NK-92 (cell line): ENCODE measurements around the gene UBE2QL1.
"Not testable (repeated sequence)": the region's sequence is repeated elsewhere in the genome, so short reads cannot be mapped to it uniquely, and the experiment has no call there.

Source experiments
- DNase-seq: peaks from one replicate; lab custom pipeline; 2025; ENCODE audit not compliant: unreplicated experiment; lab: John Stamatoyannopoulos, UW

UBE2QL1 gene

DNA sequence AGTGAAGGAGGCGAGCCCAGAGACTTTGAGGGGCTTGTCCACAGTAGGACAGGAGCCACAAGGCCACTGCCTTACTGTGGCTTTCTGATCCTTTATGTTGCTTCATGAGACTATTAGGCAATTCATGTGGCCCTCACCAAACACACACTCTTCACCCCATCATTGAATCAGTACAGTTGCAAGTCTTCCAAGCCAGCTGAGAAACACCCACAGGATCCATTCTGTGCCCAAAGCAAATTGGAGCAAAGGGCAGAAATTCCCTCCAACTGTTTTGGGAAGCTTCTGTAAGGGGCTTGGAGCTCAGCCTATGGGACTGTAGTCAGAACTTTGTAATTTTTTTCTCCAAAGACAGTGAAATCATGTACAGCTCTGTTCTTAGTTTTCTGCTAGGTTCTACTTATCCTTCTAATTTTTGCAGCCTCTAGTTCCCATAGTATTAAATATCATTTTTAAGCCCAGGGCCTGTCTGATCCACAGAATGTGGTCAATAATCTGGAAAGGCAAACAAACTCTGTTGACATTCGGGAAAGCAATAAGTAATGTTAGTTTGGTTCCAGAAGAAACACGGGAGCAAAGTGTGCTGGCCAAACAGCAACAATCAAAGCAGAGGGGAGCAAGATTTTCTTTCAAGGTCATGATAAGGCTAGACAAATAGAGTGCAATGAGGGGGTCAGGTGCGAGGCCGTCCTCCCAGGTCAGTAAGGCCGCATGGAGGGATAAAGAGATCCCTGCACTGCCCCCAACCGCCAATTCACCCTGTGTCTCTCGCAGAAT is 47.0 kb downstream of the UBE2QL1 start:
- DNase-seq = no peak

DNA sequence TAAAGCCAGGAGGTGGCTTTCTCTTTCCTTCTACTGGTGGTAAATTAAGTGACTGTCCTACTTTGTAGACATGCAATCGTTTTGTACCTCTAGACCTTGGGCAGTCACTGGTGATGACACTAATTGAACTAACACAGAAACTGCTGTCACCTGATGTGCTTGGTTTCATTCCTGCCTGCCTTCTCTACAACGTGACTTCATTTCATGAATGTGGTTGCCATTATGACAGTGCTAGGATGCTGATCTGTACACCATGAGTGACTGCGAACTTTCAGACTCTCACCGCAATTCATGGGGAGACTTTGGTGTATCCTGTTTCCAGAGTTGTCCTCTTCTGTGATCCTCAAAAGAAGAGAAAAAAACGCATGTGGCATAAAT is 47.5 kb downstream of the UBE2QL1 start:
- no peak for DNase-seq

DNA sequence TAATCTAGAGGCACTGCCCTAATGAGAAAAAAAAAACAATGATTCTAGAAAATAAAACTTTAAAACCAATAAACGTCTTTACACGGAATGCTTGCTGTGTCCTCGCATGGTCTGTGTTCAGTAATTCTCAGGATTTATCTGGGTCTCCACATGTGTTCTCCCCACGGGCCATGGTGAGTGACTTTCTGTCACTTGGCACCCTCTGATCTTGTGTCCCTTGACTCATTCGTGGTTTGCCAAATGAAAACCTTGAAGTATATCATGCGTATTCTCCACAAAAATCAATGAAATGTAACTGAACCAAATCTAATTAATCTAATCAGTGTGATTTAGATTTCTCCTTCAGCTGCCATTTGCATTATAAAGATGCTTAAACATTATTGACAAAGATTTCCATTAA is 48.0 kb downstream of the UBE2QL1 start:
- no peak for DNase-seq

DNA sequence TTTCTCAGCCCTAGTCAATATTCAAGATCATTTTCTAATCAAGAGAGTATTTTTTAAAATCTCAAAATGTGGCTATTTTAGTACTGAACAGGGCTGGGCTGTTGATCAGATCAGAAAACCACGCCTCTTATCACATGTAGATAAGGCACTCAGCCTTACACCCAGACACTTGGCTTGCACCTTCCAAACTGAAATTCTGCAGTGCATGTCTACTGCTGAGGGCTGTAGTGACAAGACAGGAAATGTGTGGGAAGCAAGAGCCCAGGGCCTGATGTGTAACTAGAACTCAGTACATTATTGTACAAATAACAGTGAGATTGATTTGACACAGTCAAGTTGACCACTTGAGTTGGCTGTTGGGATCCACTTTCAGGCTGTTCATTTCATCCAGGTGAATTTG is 48.6 kb downstream of the UBE2QL1 start:
- DNase-seq = no peak

DNA sequence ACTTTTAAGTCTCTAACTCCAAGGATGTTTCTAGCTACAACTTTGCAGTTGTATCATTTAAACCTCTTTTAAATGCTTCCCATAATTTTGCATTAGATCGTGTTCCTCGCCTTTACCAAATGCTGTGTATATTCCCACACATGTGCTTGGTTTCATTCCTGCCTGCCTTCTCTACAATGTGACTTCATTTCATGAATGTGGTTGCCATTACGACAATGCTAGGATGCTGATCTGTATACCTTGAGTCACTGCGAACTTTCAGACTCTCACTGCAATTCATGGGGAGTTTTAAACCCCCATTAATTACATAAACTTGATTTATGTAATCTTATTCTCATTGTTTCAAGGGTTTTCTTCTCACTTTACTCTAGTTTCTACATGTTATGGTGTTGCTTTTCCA is 50.3 kb downstream of the UBE2QL1 start:
- no peak for DNase-seq

DNA sequence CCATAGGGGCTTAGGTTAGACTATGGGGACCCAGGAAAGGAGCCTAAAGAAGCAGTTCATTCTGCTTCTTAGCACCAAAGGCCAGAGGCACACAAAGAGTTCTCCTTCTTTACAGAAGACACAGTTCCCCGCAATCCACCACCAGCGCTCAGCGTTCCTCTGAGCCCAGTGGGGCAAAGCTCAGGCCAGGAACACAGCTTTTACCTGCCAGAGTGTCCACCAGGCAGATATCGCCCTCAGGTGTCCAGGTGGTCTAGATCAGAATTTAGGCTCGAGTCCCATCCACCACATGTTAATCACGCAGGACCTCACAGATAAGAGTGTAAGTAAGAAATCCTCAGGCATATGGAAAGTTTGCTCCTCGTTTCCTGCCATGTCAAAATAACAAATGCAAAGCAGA is 53.0 kb downstream of the UBE2QL1 start:
- no peak for DNase-seq

DNA sequence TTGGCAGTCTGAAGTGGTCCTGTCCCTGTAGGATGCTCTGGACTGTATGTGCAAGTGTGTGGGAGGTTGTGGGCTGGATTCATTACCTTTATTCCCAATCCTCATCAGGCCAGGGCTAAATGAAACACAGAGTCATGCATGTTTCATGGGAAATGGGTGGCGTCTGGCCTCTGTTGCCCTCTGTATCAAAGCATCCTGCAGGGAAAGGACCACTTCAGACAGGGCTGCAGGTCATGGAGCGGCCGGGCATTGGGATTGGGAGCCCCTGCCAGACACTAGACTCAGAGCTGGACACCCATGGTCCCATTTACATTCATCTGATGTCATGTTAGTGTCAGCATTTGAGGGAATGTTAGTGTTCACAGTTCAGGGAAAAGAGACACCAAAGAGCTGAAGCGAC is 53.8 kb downstream of the UBE2QL1 start:
- no peak for DNase-seq

DNA sequence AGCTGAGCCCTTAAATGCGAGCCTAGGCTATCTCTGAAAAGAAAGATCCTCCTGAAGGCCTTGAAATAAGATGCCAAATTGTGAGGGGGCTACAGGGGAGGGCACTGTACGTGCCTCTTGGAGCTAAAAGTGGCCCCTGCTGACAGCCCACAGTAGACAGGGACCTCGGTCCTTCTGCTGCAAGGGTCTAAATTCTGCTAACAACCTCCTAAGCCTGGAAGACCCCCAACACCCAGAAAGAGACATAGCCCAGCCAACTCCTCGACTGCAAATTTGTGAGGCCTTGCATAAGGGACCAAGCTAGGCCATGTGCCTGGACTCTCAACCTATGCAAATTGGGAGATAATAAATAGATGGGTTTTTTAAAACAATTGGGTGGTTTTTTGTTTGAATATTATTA is 54.7 kb downstream of the UBE2QL1 start:
- no peak for DNase-seq

DNA sequence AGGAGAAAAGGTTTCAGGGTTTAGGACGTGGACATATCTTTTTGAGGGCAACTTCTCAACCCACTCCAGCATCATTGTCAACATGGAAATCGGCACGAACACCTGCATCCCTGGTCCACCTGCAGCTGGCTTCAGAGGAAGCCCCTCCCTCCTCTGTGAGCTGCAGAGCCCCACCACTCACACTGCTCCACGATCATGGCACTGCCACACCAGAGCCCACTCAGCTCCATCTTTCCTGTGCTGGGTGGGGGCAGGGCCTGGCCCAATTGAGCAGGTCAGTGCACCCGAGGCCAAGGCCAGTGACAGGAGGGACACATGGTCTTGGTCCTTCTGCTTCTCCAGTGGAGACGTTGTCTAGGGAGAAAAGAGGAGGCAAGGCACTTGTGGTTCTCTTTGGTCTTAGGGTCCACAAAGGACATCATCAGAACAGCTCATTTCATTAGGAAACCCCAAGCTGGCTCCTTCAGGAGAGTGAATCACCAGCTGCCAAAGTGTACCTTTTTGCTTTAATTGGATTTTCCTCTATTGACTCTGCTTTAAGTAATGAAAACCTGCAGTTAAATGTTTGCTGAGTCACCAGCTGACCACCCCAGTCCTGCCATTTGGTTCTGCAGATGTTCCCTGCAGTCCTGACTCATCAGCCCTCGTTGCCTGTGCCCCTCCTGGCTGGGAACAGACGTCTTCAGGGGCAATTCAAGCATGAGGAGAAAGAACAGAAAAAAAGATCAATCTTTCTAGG is 56.2 kb downstream of the UBE2QL1 start:
- no peak for DNase-seq

DNA sequence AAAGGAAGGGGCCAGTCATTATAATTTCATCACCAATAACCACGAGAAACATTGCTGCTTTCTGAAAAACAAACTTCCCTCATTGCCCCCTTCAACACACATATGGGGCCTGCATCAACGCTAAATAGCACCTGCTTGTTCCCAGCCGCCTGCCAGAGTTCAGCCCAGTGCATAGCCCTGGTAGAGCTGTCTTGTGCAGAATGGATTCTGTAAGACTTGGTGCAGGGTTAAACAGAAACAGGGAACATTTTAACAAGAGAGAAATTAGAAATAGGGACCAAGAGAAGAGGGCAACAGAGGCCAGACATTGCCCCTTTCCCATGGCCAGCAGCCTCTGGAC is 56.7 kb downstream of the UBE2QL1 start:
- DNase-seq = no peak

DNA sequence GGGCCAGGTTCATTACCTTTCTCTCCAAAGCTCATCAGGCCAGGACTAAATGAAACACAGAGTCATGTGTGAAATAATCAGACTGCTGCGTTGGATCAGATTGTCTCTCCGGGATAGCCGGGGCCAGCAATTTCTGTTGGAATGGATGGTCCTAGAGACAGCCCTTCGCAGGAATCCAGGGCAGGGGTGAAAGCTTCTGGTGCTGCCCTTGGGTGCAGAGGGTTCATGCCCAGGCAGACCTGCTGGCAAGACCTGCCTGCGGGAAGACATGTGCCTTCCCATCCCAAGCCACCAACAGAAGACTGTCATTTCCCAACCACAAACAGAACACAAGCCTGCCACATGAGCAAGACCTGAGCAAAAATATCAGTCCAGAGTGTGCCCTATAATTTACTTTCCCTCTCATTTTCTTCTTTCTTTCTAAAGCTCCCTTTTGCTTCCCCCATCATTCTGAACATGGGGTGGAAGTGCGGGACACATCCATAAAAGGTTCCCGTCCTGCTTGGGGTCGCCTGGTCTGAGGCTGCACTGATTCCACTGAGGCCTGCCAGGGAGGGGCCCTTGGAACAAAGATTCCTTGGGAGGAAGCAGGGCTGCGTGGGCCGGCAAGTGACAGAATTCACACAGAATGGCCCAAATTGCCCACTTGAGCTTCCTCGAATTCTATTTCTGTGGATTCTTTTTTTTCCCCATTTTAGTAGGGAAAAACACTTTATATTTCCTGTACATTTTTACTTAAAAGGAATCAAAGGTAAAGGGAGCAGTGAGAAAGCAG is 57.3 kb downstream of the UBE2QL1 start:
- no peak for DNase-seq

DNA sequence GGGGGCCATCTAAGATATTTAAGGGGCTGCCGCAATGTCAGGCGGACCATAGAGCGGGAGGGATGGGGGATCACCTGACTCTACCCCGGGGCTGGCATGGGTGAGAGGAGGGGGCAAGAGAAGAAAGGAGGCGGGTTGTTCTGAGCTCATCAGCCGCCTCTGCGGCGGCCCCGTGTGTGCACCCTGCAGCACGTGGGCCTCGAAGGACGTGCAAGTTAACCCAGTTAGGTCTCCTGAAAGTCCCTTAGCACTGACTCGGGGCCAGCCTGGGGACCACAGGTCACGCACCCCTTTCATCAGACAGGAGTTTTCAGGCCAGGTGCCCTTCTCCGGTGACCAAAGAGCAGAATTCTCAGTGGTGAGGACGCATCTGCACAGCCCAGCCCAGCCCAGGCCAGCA is 58.0 kb downstream of the UBE2QL1 start:
- no peak for DNase-seq

DNA sequence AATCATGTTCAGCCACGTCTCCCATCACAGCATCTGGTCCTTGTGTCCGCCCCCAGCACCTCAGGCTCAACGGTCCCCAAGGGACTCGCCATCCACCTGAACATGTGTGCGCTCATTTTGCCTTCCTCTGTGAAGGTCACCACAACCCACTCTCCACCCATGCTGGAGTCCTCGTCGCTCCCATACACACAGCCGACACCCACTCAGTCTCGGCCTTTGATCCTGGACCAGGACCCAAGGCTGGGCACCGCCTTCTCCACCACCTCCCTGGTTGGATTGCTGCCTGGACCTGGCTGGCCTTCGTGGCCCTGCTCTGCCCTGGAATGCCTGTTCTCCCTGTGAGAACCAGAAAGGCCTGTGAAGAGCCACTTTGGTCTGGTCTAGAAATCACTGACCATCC is 60.3 kb downstream of the UBE2QL1 start:
- DNase-seq = no peak

DNA sequence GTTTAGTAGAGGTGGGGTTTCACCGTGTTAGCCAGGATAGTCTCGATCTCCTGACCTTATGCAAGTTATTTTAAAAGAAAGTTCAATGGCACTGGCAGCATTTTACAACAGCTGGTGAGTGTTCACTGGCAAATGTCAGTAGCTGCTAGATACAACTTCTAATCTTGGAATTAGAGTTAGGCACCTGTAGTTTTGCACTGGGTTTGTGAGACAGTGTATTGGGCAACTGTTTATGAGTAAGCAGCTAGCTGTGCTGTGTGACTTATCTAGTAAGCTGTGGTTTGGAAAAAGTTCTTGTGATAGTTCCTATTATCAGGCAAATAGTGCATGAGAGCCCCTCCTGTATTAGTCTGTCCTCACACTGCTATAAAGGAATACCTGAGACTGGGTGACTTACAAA is 61.5 kb downstream of the UBE2QL1 start:
- no peak for DNase-seq

DNA sequence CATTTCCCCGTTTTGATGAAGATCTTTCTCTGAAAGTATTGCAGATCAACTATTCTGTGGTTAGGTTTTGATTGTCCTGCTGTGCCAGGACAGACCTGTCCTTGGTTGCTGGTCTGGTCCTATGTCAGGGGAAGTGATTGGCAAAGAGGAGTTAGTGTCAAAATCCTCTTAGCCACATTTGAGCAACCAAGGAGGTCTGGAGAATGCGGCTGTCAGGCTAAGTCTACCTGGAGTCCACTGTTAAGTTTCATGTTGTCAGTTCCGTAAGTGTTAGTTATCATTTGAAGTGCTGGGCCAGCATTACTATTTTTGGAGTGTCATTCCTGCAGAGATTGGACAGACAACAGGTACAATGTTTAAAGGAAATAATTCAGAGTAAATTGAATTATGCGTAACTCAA is 62.3 kb downstream of the UBE2QL1 start:
- DNase-seq = no peak

DNA sequence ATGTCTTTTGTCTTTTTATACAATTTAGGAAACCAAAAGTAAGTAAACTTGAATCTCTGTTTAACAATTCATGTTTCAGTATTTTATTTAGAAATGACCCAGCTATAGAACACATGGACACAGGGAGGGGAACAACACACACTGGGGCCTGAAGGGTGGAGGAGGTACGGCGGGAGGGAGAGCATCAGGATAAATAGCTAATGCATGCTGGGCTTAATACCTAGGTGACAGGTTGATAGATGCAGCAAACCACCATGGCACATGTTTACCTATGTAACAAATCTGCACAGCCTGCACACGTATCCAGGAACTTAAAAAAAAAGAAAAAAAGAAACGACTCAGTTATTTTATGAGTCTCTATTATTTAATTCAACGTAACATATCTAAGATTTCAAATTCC is 67.2 kb downstream of the UBE2QL1 start:
- DNase-seq = not testable (repeated sequence)

DNA sequence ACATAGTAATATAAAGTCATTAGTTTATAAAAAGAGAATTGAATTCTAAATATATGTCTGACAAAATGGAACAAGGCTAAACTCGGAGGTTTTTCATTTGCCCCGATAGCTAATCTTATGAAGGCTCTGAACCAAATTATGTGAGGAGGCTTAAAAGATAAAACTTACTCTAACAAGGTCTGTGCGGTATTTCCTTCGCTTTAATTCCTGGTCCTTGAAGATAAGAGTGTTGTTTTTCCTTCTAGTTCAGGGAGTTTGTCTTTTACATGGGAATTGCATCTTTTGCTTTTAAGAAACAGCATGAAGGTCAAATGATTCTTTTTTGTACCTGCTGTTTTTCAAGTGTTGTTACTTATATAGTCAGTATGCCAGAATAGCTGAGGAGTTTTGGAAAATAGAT is 68.2 kb downstream of the UBE2QL1 start:
- DNase-seq = no peak

DNA sequence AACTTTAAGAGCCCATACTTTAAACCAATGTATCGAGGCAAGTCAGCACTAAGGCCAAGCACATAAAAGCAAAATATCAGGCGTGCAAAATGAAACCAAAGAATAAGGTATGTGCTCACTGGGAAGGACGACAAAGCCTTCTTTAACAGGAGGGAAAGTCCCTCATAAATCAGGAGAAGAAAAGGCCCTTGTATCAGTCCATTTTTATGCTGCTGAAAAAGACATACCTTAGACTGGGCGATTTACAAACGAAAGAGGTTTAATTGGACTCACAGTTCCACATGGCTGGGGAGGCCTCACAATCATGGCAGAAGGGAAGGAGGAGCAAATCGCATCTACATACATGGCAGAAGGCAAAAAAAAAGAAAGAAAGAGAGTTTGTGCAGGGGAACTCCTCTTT is 68.9 kb downstream of the UBE2QL1 start:
- DNase-seq = no peak

DNA sequence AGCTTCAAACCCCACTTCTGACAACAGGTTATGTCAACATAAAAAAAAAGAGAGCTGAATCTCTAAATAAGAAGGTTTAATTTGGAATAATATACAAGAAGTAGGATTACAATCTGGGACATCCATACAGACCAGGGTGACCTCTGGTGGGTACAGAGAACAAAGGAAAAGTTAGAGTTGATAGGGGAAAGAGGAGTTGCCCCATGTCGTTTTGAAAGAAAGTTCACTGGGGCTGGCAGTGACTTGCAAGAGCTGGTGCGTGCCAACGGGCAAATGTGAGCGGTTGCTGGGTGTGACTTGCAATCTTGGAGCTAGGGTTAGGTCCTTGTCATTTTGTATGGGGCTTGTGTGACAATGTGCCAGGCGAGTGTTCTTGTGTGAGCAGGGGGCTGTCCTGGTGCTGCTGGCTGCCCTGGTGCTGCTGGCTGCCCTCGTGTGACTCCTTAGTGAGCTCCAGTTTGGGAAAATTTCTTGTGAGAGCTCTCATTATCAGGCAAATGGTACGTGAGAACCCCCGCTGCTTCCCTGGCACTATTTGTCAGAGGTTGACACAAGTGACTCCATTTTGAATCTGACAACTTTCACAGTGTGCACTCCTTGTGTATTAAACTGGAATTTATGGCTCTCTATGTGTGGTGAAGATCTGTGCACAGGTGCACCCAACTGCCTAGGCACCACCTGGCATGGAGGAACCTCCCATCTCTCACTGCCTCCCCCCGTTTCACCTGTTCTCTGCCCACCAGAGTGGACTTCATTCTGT is 69.8 kb downstream of the UBE2QL1 start:
- no peak for DNase-seq

DNA sequence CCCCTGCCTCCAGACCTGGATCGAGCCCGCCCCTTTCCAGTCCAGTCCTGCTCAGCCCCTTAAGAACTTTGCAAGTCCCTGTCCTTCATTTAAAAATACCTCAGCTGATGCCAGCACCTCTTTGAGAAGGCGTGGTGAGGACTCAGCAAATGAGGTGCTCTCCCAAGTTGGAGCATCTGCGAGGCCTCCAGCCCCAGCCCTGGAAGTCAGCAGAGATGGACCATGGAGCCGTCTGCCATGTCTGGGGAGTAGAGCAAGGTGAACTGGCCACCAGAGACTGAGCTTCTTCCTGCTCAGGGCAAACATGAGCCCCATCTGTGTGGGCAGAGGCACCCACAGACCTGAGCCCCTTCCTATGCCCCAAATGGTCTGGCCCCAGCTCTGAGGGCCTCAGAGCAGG is 71.5 kb downstream of the UBE2QL1 start:
- no peak for DNase-seq

DNA sequence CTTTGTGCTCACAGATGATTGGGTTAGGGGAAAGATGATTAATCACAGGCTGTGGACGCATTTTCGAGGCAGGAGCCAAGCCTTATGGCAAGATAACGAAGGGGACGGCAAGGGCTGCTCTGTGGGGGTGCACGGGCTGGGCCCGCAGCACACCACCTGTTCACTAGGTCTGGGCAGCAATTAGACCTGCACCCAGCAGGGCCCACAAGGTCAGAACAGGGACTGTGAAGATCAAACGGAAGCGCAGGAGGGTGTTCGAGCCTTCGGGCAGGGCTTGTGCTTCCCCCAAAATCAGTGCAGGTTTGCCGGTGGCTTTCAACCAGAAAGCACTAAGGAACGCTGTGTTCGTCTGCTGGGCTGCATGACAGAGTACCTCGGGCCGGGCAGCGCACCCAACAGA is 73.7 kb downstream of the UBE2QL1 start:
- DNase-seq = no peak
